SIG-M5 treated with dmso at 0.1 percent for 504 hours (cell line): ENCODE results near the gene IGSF6.

Experiments used
- DNase-seq: peaks from one replicate; lab custom pipeline; 2025; ENCODE audit not compliant: unreplicated experiment; lab: John Stamatoyannopoulos, UW

Gene IGSF6

GRCh38 chr16:21602785-21603184 is 49.6 kb downstream of the IGSF6 start:
- DNase-seq: no peak

GRCh38 chr16:21600031-21600773 is 52.2 kb downstream of the IGSF6 start:
- peak; percentile 67 for DNase-seq

DNA sequence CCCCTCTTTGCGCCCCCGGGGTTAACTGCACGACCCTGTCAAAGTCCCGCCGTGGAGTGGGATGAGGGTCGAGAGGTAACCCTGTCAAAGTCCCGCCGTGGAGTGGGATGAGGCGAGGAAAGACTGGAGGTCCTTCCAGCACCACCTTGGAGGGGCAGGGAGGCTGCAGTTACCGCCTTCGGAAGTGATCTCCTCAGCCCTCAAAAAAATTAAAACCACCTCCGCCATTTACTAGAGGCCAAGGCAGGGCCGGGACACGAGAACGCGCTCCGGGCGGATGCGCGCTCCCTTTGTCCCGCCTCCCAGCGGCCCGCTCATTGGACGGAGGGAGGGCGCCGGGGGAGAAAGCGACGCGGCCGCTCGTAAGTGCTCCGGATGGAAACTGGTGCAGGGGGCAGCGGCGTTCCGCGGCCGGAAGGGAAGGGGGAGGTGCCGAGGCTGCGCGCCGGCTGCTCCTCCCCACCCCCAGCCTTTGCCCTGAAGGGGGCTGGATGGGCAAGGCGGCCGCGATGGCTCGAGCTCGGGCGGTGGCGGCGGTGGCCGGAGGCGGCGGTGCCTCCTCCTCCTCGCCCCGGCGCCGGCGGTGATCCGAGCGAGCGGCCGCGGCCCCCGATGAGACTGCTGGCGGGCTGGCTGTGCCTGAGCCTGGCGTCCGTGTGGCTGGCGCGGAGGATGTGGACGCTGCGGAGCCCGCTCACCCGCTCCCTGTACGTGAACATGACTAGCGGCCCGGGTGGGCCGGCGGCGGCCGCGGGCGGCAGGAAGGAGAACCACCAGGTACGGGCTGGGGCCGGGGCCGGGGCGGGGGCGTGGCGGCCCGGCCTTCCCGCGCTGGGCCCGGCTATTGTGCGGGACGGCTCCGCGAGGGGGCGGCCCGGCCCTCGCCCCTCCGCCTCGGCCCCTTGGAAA is 53.0 kb downstream of the IGSF6 start, which contains the start of gene METTL9:
Gene METTL9, plus strand, starts transcription at position 456 of the 909 bp plus-strand sequence. Its CDS starts 157 bp downstream, at position 613.
- peak; percentile 90 for DNase-seq

- DNase-seq: peak; percentile 39
These were observed 53.7 kb downstream of the IGSF6 start for GRCh38 chr16:21598701-21599121.

GRCh38 chr16:21598206-21598605 is 54.2 kb downstream of the IGSF6 start:
- DNase-seq: no peak

- DNase-seq: no peak
These were observed 54.8 kb downstream of the IGSF6 start for GRCh38 chr16:21597561-21598030.

GRCh38 chr16:21593530-21594289 is 58.7 kb downstream of the IGSF6 start:
- DNase-seq: no peak

- DNase-seq: no peak
These were observed 60.2 kb downstream of the IGSF6 start for GRCh38 chr16:21592191-21592590.

DNA sequence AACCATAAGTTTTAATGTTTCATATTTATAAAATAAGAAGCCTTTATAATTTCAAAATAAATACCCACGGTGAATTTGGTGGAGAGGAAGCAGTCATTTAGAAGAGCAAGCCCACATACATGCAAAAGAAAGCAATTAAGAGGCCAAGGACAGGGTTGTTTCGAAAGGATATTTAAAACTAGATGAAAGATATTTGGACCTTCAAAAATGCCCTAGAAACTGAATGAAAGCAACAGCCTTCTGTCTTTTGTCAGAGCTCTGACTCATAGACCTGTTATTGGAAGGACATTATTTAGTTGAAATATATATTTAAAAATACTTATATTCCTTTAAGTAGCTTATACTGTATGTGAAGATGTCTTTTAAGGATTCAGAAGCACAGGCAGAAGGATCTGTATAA is 61.6 kb downstream of the IGSF6 start:
- DNase-seq: peak; percentile 93

DNA sequence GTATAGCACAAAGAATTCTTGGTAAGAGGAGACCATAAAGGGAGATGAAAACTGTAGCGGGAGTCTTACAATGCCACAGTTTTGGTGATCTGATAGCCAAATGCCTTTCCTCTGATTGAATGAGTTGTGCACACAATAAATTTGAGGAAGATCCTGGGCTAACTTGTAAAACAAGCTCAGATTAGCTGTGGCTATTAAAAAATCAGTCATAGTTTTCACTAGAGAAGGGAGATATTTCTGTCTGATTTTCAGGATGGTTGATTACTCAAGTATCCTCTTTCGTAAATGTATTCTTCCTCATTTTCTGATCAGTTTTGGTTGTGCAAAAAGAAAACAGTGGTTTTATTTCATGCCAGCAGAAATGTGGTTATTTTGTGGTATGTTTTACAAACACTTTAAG is 62.1 kb downstream of the IGSF6 start:
- DNase-seq: peak; percentile 93

GRCh38 chr16:21589551-21589950 is 62.9 kb downstream of the IGSF6 start:
- no peak for DNase-seq
